ENCODE results near the gene GHR. TPM values are rescaled to one million over a fixed set of nuclear protein-coding genes. Genes with fewer than 3 reads are reported as not detected.

Gene GHR
- total RNA-seq, 1 experiment from 2014 or later: 0.05 TPM

- TF ChIP-seq REST (IDR thresholded peaks at IDR 0.05; ENCODE audit: insufficient read depth in 1 of 2, low read depth in 2 of 2, low read length in 1 of 2): no peak
- no peak for TF ChIP-seq SIN3A (IDR thresholded peaks at IDR 0.05; ENCODE audit: borderline replicate concordance, insufficient read depth, low read depth, low read length)
- no peak for TF ChIP-seq CTCF (IDR thresholded peaks at IDR 0.05)
- no peak for TF ChIP-seq TCF7L2 (IDR thresholded peaks at IDR 0.05; ENCODE audit: low read depth, low read length)
- no peak for TF ChIP-seq POLR2AphosphoS5 (IDR thresholded peaks at IDR 0.05; ENCODE audit: low read depth, low read length)
- Histone ChIP-seq H3K4me3 (ENCODE audit: low read depth in 2 of 2, low read length in 2 of 2) (no peak overlapping the region), H3K27me3 (ENCODE audit: control insufficient read depth, insufficient read depth, low read length) (no peaks in the 10 kb centered on the region), H3K4me1 (ENCODE audit: control insufficient read depth, insufficient read depth, low read length) (no peaks in the 10 kb centered on the region), H3K36me3 (ENCODE audit: control insufficient read depth, insufficient read depth, low read length) (no peaks in the 10 kb centered on the region; the same call in 1 of the 2 replicates), H3K9me3 (ENCODE audit: control insufficient read depth, insufficient read depth, low read depth, low read length) (no peaks in the 10 kb centered on the region), H3K27ac (ENCODE audit: low read length) (no peak overlapping the region)
- in situ Hi-C loops (cut with HindIII; ENCODE audit: low pct_unique_long_range_greater_than_20kb, low sequenced_read_pairs) (no loop called here), intact Hi-C loops (cut with micrococcal nuclease; ENCODE audit: unreplicated experiment) (no loop called here)
- POLR2A ChIA-PET: no interaction called here
- no TSS peak for BruUV-seq (replicated peaks)
- DNase-seq (ENCODE audit: low read depth, low spot score): no peak
- CTCF ChIA-PET: no interaction called here
- ATAC-seq: no peak
These were observed 20.0 kb upstream of the GHR start for GRCh38 chr5:42403236-42403635.

- in situ Hi-C loops (cut with HindIII; ENCODE audit: low pct_unique_long_range_greater_than_20kb, low sequenced_read_pairs) (no loop called here), intact Hi-C loops (cut with micrococcal nuclease; ENCODE audit: unreplicated experiment) (no loop called here)
- Histone ChIP-seq H3K4me1 (ENCODE audit: control insufficient read depth, insufficient read depth, low read length) (no peaks in the 10 kb centered on the region), H3K9me3 (ENCODE audit: control insufficient read depth, insufficient read depth, low read depth, low read length) (no peaks in the 10 kb centered on the region), H3K4me3 (ENCODE audit: low read depth in 2 of 2, low read length in 2 of 2) (no peak overlapping the region), H3K36me3 (ENCODE audit: control insufficient read depth, insufficient read depth, low read length) (peaks cover 2% of the 10 kb centered on the region; the same call in 1 of the 2 replicates), H3K27me3 (ENCODE audit: control insufficient read depth, insufficient read depth, low read length) (no peaks in the 10 kb centered on the region; the same call in 1 of the 2 replicates), H3K27ac (ENCODE audit: low read length) (no peak overlapping the region)
- ChIA-PET CTCF (no interaction called here), POLR2A (no interaction called here)
- no TSS peak for BruUV-seq (replicated peaks)
- DNase-seq (ENCODE audit: low read depth, low spot score) (no peak), ATAC-seq (no peak)
- no peak for TF ChIP-seq REST (IDR thresholded peaks at IDR 0.05; ENCODE audit: insufficient read depth in 1 of 2, low read depth in 2 of 2, low read length in 1 of 2)
- no peak for TF ChIP-seq POLR2AphosphoS5 (IDR thresholded peaks at IDR 0.05; ENCODE audit: low read depth, low read length)
- no peak for TF ChIP-seq CTCF (IDR thresholded peaks at IDR 0.05)
- no peak for TF ChIP-seq SIN3A (IDR thresholded peaks at IDR 0.05; ENCODE audit: borderline replicate concordance, insufficient read depth, low read depth, low read length)
- no peak for TF ChIP-seq TCF7L2 (IDR thresholded peaks at IDR 0.05; ENCODE audit: low read depth, low read length)
These were observed 18.9 kb upstream of the GHR start for GRCh38 chr5:42404366-42404765.

Measured in Panc1 (cell line).